GM12892 (cell line): Measurements from ENCODE around the gene CSNK1A1L.

Source experiments
- POLR2A ChIP-seq: IDR thresholded peaks from 2 replicates; pipeline ENCODE4 v1.6.1; 2011; ENCODE audit warnings: low read depth, low read length, control low read depth
- POLR2AphosphoS5 ChIP-seq: IDR thresholded peaks from 2 replicates; pipeline ENCODE4 v1.6.1; 2011; ENCODE audit warnings: low read depth, low read length, control low read depth
- TAF1 ChIP-seq: IDR thresholded peaks from 2 replicates; pipeline ENCODE4 v1.6.1; 2011; ENCODE audit warnings: low read depth, mild to moderate bottlenecking, control low read depth, low read length, borderline replicate concordance

- TF ChIP-seq POLR2A (no peak), POLR2AphosphoS5 (no peak), TAF1 (no peak)
Observed at GRCh38 chr13:37114250-37114649, 8.8 kb upstream of the CSNK1A1L start.
